ENCODE results near the gene GNA12. TPM values are rescaled to one million over a fixed set of nuclear protein-coding genes. Genes with fewer than 3 reads are reported as not detected.
A peak's percentile ranks its signal among the peaks of the same experiment; 100 is the strongest.

Gene GNA12
- total RNA-seq, 3 donors from 2014 or later (not counting 1 experiment from before 2014, with no cell fraction given), result 12.6 to 20.2 (median 19.5) TPM

DNA sequence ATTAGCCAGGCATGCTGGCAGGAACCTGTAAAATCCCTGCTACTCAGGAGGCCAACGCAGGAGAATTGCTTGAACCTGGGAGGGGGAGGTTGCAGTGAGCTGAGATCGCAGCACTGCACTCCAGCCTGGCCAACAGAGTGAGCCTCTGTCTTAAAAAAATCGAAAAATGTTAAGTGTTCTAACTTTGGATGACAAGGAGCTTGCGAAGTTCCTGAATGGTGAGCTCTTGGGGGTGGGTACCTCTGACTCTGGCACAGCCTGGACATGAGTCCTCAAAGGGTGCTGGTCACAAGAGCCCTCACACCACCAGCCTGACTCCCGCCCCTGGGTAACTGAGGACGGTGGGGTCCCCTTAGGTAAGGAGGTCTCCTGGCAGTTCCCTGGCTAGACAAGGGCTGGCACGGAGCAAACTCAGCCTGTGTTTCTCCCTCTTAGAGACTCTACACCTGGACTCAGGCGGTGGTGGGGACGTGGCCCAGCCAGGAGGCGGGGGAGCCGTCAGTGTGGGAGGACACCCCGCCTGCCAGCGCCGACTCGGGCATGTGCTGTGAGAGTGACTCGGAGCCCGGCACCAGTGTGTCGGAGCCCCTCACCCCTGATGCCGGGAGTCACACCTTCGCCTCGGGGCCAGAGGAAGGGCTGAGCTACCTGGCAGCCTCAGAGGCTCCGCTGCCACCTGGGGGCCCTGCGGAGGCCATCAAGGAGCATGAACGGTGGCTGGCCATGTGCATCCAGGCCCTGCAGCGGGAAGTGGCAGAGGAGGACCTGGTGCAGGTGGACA is 132.0 kb downstream of the GNA12 start:
- H3K27ac Mint-ChIP-seq, result no peak overlapping the region
- Histone ChIP-seq H3K27me3 (ENCODE audit: control insufficient read depth, insufficient read depth, low read length) (peaks cover 28% of the 10 kb centered on the region), H3K27ac (ENCODE audit: low read length) (no peak overlapping the region), H3K4me1 (ENCODE audit: control insufficient read depth, insufficient read depth, low read length) (peaks cover 59% of the 10 kb centered on the region), H3K9me3 (ENCODE audit: control insufficient read depth, insufficient read depth, low read length) (no peaks in the 10 kb centered on the region), H3K36me3 (ENCODE audit: control insufficient read depth, insufficient read depth, low read length) (no peaks in the 10 kb centered on the region), H3K4me3 (ENCODE audit: low read length) (no peak overlapping the region)
- DNase-seq (no peak), ATAC-seq (no peak)
- no peaks in the 10 kb centered on the region for H3K36me3 Mint-ChIP-seq
- peaks cover 27 to 45% of the 10 kb centered on the region in 2 donors for H3K4me1 Mint-ChIP-seq
- no peaks in the 10 kb centered on the region for H3K9me3 Mint-ChIP-seq
- WGBS (ENCODE audit: insufficient coverage), result 92% methylated on average over 25 of the region's 25 CpGs
- TF ChIP-seq, protein P1, sequence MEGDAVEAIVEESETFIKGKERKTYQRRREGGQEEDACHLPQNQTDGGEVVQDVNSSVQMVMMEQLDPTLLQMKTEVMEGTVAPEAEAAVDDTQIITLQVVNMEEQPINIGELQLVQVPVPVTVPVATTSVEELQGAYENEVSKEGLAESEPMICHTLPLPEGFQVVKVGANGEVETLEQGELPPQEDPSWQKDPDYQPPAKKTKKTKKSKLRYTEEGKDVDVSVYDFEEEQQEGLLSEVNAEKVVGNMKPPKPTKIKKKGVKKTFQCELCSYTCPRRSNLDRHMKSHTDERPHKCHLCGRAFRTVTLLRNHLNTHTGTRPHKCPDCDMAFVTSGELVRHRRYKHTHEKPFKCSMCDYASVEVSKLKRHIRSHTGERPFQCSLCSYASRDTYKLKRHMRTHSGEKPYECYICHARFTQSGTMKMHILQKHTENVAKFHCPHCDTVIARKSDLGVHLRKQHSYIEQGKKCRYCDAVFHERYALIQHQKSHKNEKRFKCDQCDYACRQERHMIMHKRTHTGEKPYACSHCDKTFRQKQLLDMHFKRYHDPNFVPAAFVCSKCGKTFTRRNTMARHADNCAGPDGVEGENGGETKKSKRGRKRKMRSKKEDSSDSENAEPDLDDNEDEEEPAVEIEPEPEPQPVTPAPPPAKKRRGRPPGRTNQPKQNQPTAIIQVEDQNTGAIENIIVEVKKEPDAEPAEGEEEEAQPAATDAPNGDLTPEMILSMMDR (IDR thresholded peaks at IDR 0.05), result no peak
- no peak overlapping the region for H3K4me3 Mint-ChIP-seq
- H3K27me3 Mint-ChIP-seq (ENCODE audit: low read depth in 2 of 2), result peaks cover 63 to 82% of the 10 kb centered on the region in 2 donors
- intact Hi-C loops (cut with micrococcal nuclease), result loop anchor here (1.0 kb wide), 1 partner anchor 13 kb away; no protein-coding TSS in a partner anchor

DNA sequence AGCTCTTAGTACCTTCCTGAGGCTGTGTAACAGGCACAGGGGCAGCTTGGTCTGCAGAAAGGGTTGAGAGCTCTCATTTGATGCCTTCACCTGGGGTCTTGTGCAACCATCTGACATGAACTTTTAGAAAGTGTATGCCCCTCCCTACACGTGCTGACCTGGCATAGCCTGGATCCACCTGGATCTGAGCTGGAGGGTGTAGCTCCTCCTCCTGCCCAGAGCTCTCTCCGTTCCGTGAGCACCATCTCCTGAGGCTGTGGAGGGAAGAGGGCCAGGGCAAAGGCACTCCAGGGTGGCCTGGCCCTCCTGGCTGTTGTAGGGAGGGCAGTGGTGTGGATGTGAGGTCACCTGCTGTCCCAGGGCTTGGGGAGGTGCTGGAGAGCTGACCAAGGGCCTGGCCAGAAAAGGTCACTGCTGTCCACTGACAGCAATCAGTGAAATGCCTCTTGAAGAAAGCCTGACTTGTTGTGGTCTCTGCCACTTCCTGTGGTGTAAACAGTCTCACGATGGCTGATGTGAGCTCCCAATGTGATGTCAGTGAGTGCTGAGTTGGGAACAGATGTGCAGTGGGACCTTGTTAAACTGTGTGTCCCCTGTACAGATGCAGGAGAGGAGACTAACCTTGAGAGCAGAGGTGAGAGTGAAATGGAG is 133.1 kb downstream of the GNA12 start:
- peaks cover 25 to 38% of the 10 kb centered on the region in 2 donors for H3K4me1 Mint-ChIP-seq
- Histone ChIP-seq H3K27ac (ENCODE audit: low read length) (peak overlapping the region; percentile 0), H3K4me3 (ENCODE audit: low read length) (no peak overlapping the region), H3K4me1 (ENCODE audit: control insufficient read depth, insufficient read depth, low read length) (peaks cover 49% of the 10 kb centered on the region), H3K36me3 (ENCODE audit: control insufficient read depth, insufficient read depth, low read length) (no peaks in the 10 kb centered on the region), H3K9me3 (ENCODE audit: control insufficient read depth, insufficient read depth, low read length) (no peaks in the 10 kb centered on the region), H3K27me3 (ENCODE audit: control insufficient read depth, insufficient read depth, low read length) (peaks cover 30% of the 10 kb centered on the region)
- H3K4me3 Mint-ChIP-seq, result peak overlapping the region; percentile 52
- H3K9me3 Mint-ChIP-seq, result no peaks in the 10 kb centered on the region
- ATAC-seq (peak; percentile 45 to 67 (median 46)), DNase-seq (peak in 1 of 2 donors; percentile 81)
- TF ChIP-seq, protein P1 (IDR thresholded peaks at IDR 0.05), result no peak
- 31% methylated on average over 4 of the region's 4 CpGs for WGBS (ENCODE audit: insufficient coverage)
- intact Hi-C loops (cut with micrococcal nuclease), result loop anchor here (1.0 kb wide), 1 partner anchor 12 kb away; no protein-coding TSS in a partner anchor
- H3K27ac Mint-ChIP-seq, result peak overlapping the region in 1 of 2 donors; percentile 76
- H3K36me3 Mint-ChIP-seq, result no peaks in the 10 kb centered on the region
- H3K27me3 Mint-ChIP-seq (ENCODE audit: low read depth in 2 of 2), result peaks cover 55 to 79% of the 10 kb centered on the region in 2 donors

DNA sequence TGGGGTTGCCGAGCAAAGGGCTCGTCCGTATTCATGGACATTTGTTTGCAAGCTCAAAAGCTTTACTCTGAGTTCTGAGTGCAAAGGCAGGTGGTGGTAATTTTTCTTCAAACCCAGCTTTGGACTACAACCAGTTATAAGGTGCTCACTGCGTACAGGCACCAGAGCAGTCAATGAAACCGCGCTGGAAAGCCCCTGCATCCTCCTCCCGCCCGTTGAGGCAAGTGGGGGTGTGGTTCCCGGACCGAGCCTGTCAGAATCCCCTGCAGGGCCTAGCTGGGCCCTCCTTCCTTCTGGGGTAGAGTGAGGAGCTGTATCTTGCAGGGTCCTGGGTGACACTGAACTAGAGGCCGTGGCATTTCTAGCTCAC is 133.8 kb downstream of the GNA12 start:
- H3K4me3 ChIP-seq (ENCODE audit: low read length), result peak overlapping the region; percentile 15
- peaks cover 30% of the 10 kb centered on the region for H3K27me3 ChIP-seq (ENCODE audit: control insufficient read depth, insufficient read depth, low read length)
- H3K36me3 ChIP-seq (ENCODE audit: control insufficient read depth, insufficient read depth, low read length), result no peaks in the 10 kb centered on the region
- TF ChIP-seq, protein P1 (IDR thresholded peaks at IDR 0.05), result no peak
- Mint-ChIP-seq H3K9me3 (no peaks in the 10 kb centered on the region), H3K4me3 (peak overlapping the region; percentile 21), H3K27ac (no peak overlapping the region), H3K4me1 (peaks cover 22 to 31% of the 10 kb centered on the region in 2 donors), H3K36me3 (no peaks in the 10 kb centered on the region), H3K27me3 (ENCODE audit: low read depth in 2 of 2) (peaks cover 53 to 78% of the 10 kb centered on the region in 2 donors)
- DNase-seq (peak in 1 of 2 donors; percentile 83), ATAC-seq (peak in 1 of 3 donors; percentile 43)
- no peaks in the 10 kb centered on the region for H3K9me3 ChIP-seq (ENCODE audit: control insufficient read depth, insufficient read depth, low read length)
- intact Hi-C loops (cut with micrococcal nuclease), result no loop called here
- 59% methylated on average over 11 of the region's 11 CpGs for WGBS (ENCODE audit: insufficient coverage)
- peak overlapping the region; percentile 54 for H3K27ac ChIP-seq (ENCODE audit: low read length)
- H3K4me1 ChIP-seq (ENCODE audit: control insufficient read depth, insufficient read depth, low read length), result peaks cover 41% of the 10 kb centered on the region

Data from natural killer cell (primary cell).